ENCODE data around the gene ARL2. TPM values are rescaled to one million over a fixed set of nuclear protein-coding genes. Genes with fewer than 3 reads are reported as not detected.
"Not testable (repeated sequence)": the region's sequence is repeated elsewhere in the genome, so short reads cannot be mapped to it uniquely, and the experiment has no call there.

Gene ARL2
- total RNA-seq, 2 donors from 2014 or later, result 127 to 199 TPM

GRCh38 chr11:65002706-65003105 is 11.3 kb upstream of the ARL2 start:
- no peak overlapping the region for H3K4me3 ChIP-seq (ENCODE audit: low read length)
- peaks cover 2% of the 10 kb centered on the region for H3K4me1 Mint-ChIP-seq
- no peaks in the 10 kb centered on the region for H3K4me1 ChIP-seq (ENCODE audit: control insufficient read depth, insufficient read depth, low read length)
- no peak for DNase-seq
- H3K4me3 Mint-ChIP-seq, result no peak overlapping the region
- H3K27ac Mint-ChIP-seq, result no peak overlapping the region
- H3K27me3 Mint-ChIP-seq (ENCODE audit: insufficient read depth), result peaks cover 2% of the 10 kb centered on the region
- no peak overlapping the region for H3K27ac ChIP-seq (ENCODE audit: low read depth, low read length)
- H3K27me3 ChIP-seq (ENCODE audit: control insufficient read depth, insufficient read depth, low read length, poor library complexity, severe bottlenecking), result no peaks in the 10 kb centered on the region
- no peak for TF ChIP-seq CTCF (conservative IDR thresholded peaks at IDR 0.05)
- WGBS, 2 experiments (ENCODE audit: insufficient coverage in 1 of 2, insufficient read length in 1 of 2), result 91 to 95% methylated on average over 4 to 5 of the region's 5 CpGs
- H3K36me3 ChIP-seq (ENCODE audit: control insufficient read depth, insufficient read depth, low read length), result no peaks in the 10 kb centered on the region
- no peaks in the 10 kb centered on the region for H3K36me3 Mint-ChIP-seq (ENCODE audit: low read depth)
- no peak overlapping the region for H3K9ac ChIP-seq (ENCODE audit: extremely low read depth, low read length, poor library complexity, severe bottlenecking)
- H3K9me3 ChIP-seq (ENCODE audit: control insufficient read depth, low read length), result no peaks in the 10 kb centered on the region
- no peaks in the 10 kb centered on the region for H3K9me3 Mint-ChIP-seq

GRCh38 chr11:65003282-65003681 is 10.7 kb upstream of the ARL2 start:
- peaks cover 2% of the 10 kb centered on the region for H3K4me1 Mint-ChIP-seq
- H3K27me3 Mint-ChIP-seq (ENCODE audit: insufficient read depth), result peaks cover 2% of the 10 kb centered on the region
- Histone ChIP-seq H3K4me1 (ENCODE audit: control insufficient read depth, insufficient read depth, low read length) (no peaks in the 10 kb centered on the region), H3K9ac (ENCODE audit: extremely low read depth, low read length, poor library complexity, severe bottlenecking) (no peak overlapping the region), H3K27me3 (ENCODE audit: control insufficient read depth, insufficient read depth, low read length, poor library complexity, severe bottlenecking) (no peaks in the 10 kb centered on the region), H3K36me3 (ENCODE audit: control insufficient read depth, insufficient read depth, low read length) (no peaks in the 10 kb centered on the region), H3K27ac (ENCODE audit: low read depth, low read length) (no peak overlapping the region), H3K4me3 (ENCODE audit: low read length) (no peak overlapping the region), H3K9me3 (ENCODE audit: control insufficient read depth, low read length) (no peaks in the 10 kb centered on the region)
- TF ChIP-seq CTCF (conservative IDR thresholded peaks at IDR 0.05), result no peak
- DNase-seq, result peak; percentile 73
- no peaks in the 10 kb centered on the region for H3K36me3 Mint-ChIP-seq (ENCODE audit: low read depth)
- WGBS, 2 experiments (ENCODE audit: insufficient coverage in 1 of 2, insufficient read length in 1 of 2), result 55 to 73% methylated on average over 6 to 7 of the region's 7 CpGs
- no peaks in the 10 kb centered on the region for H3K9me3 Mint-ChIP-seq
- H3K4me3 Mint-ChIP-seq, result no peak overlapping the region
- H3K27ac Mint-ChIP-seq, result no peak overlapping the region

- H3K36me3 ChIP-seq (ENCODE audit: control insufficient read depth, insufficient read depth, low read length); H3K27ac Mint-ChIP-seq; H3K27ac ChIP-seq (ENCODE audit: low read depth, low read length); H3K27me3 ChIP-seq (ENCODE audit: control insufficient read depth, insufficient read depth, low read length, poor library complexity, severe bottlenecking); H3K4me3 ChIP-seq (ENCODE audit: low read length); H3K36me3 Mint-ChIP-seq (ENCODE audit: low read depth); H3K9me3 Mint-ChIP-seq; H3K4me1 Mint-ChIP-seq; H3K9me3 ChIP-seq (ENCODE audit: control insufficient read depth, low read length); H3K4me1 ChIP-seq (ENCODE audit: control insufficient read depth, insufficient read depth, low read length); H3K4me3 Mint-ChIP-seq; DNase-seq; H3K9ac ChIP-seq (ENCODE audit: extremely low read depth, low read length, poor library complexity, severe bottlenecking); H3K27me3 Mint-ChIP-seq (ENCODE audit: insufficient read depth): not testable (repeated sequence)
- 70 to 79% methylated on average over 2 to 3 of the region's 3 CpGs for WGBS, 2 experiments (ENCODE audit: insufficient coverage in 1 of 2, insufficient read length in 1 of 2)
Measured at GRCh38 chr11:65003968-65004367, 10.0 kb upstream of the ARL2 start.

GRCh38 chr11:65008016-65008415 is 5.9 kb upstream of the ARL2 start:
- H3K9me3 Mint-ChIP-seq, result no peaks in the 10 kb centered on the region
- H3K27me3 ChIP-seq (ENCODE audit: control insufficient read depth, insufficient read depth, low read length, poor library complexity, severe bottlenecking), result no peaks in the 10 kb centered on the region

More at GRCh38 chr11:65008016-65008415, 5.9 kb upstream of the ARL2 start:
- Histone ChIP-seq H3K4me1 (ENCODE audit: control insufficient read depth, insufficient read depth, low read length) (no peaks in the 10 kb centered on the region), H3K9ac (ENCODE audit: extremely low read depth, low read length, poor library complexity, severe bottlenecking) (no peak overlapping the region), H3K4me3 (ENCODE audit: low read length) (no peak overlapping the region), H3K36me3 (ENCODE audit: control insufficient read depth, insufficient read depth, low read length) (no peaks in the 10 kb centered on the region), H3K27ac (ENCODE audit: low read depth, low read length) (no peak overlapping the region), H3K9me3 (ENCODE audit: control insufficient read depth, low read length) (no peaks in the 10 kb centered on the region)
- no peak for DNase-seq
- no peak overlapping the region for H3K4me3 Mint-ChIP-seq
- no peak for TF ChIP-seq CTCF (conservative IDR thresholded peaks at IDR 0.05)
- H3K4me1 Mint-ChIP-seq, result peaks cover 2% of the 10 kb centered on the region
- peaks cover 2% of the 10 kb centered on the region for H3K27me3 Mint-ChIP-seq (ENCODE audit: insufficient read depth)
- no peaks in the 10 kb centered on the region for H3K36me3 Mint-ChIP-seq (ENCODE audit: low read depth)
- WGBS, 2 experiments (ENCODE audit: insufficient coverage in 1 of 2, insufficient read length in 1 of 2), result 79 to 87% methylated on average over 4 to 7 of the region's 7 CpGs
- H3K27ac Mint-ChIP-seq, result no peak overlapping the region

Data from endodermal cell (in vitro differentiated cells).